Measurements from ENCODE around the gene TRABD2A. TPM values are rescaled to one million over a fixed set of nuclear protein-coding genes. Genes with fewer than 3 reads are reported as not detected.

TRABD2A gene
- total RNA-seq, 1 experiment from 2014 or later: 4.6 TPM

GRCh38 chr2:84797271-84797670 lies 83.6 kb downstream of the TRABD2A start:
- CTCF ChIA-PET: no interaction called here
- Histone ChIP-seq H3K79me2 (ENCODE audit: insufficient read depth, low read length) (no peaks in the 10 kb centered on the region), H3K9me3 (ENCODE audit: control insufficient read depth in 1 of 2, insufficient read depth in 1 of 2, low read depth in 1 of 2, low read length in 2 of 2) (no peaks in the 10 kb centered on the region), H3K4me3 (replicated peaks in 1 of 2; ENCODE audit: low read depth in 1 of 2, low read length in 2 of 2) (no peak overlapping the region), H3K27ac (ENCODE audit: low read depth, low read length) (no peak overlapping the region), H3K9ac (ENCODE audit: low read length) (no peak overlapping the region), H3K9me2 (ENCODE audit: insufficient read depth) (no peaks in the 10 kb centered on the region), H3K4me2 (ENCODE audit: low read length) (no peak overlapping the region), H4K20me1 (ENCODE audit: insufficient read depth) (no peaks in the 10 kb centered on the region), H3K27me3 (ENCODE audit: insufficient read depth, low read length) (no peaks in the 10 kb centered on the region), H2AFZ (ENCODE audit: low read depth, low read length, poor library complexity, severe bottlenecking) (no peak overlapping the region), H3K4me1 (ENCODE audit: control insufficient read depth in 1 of 2, insufficient read depth in 2 of 2, low read length in 2 of 2) (no peaks in the 10 kb centered on the region), H3K36me3 (ENCODE audit: control insufficient read depth in 1 of 2, insufficient read depth in 2 of 2, low read length in 2 of 2) (no peaks in the 10 kb centered on the region)
- POLR2A ChIA-PET: no interaction called here
- DNase-seq (ENCODE audit: low read depth, low spot score) (no peak), ATAC-seq (no peak)
- no peak for TF ChIP-seq REST (IDR thresholded peaks at IDR 0.05; ENCODE audit: low read depth)
- TF ChIP-seq CTCF (IDR thresholded peaks at IDR 0.05 in 2 of 3, conservative IDR thresholded peaks at IDR 0.05 in 1 of 3; ENCODE audit: borderline replicate concordance in 1 of 3, insufficient read depth in 1 of 3, low read depth in 2 of 3, low read length in 2 of 3): no peak
- TF ChIP-seq FOSL1 (IDR thresholded peaks at IDR 0.05; ENCODE audit: low read depth): no peak
- TF ChIP-seq CEBPB (IDR thresholded peaks at IDR 0.05; ENCODE audit: low read depth): no peak
- TF ChIP-seq ZBTB33 (IDR thresholded peaks at IDR 0.05; ENCODE audit: extremely low read depth, insufficient replicate concordance, low read length): no peak
- TF ChIP-seq ZNF274 (IDR thresholded peaks at IDR 0.05; ENCODE audit: low read depth, low read length): no peak
- no peak for TF ChIP-seq SIN3A (IDR thresholded peaks at IDR 0.05; ENCODE audit: low read depth)
- TF ChIP-seq SP1 (IDR thresholded peaks at IDR 0.05; ENCODE audit: low read depth): no peak
- TF ChIP-seq YY1 (IDR thresholded peaks at IDR 0.05; ENCODE audit: extremely low read depth, insufficient replicate concordance, low read depth, low read length): no peak
- TF ChIP-seq MAX (IDR thresholded peaks at IDR 0.05): no peak
- TF ChIP-seq ELF1 (IDR thresholded peaks at IDR 0.05; ENCODE audit: borderline replicate concordance, low read depth): no peak
- TF ChIP-seq JUND (IDR thresholded peaks at IDR 0.05): no peak
- no peak for TF ChIP-seq SRF (IDR thresholded peaks at IDR 0.05; ENCODE audit: low read depth)
- no peak for TF ChIP-seq TCF7L2 (IDR thresholded peaks at IDR 0.05; ENCODE audit: borderline replicate concordance, extremely low read depth, insufficient read depth, insufficient read length)
- no TSS peak for BruUV-seq (replicated peaks)
- RAD21 ChIA-PET (ENCODE audit: low non-redundant PET in 1 of 2, low total read pairs in 2 of 2, uncharacterized antibody in 2 of 2, unreplicated experiment in 2 of 2): no interaction called here
- intact Hi-C loops (cut with micrococcal nuclease): no loop called here
